Erythroblast (primary cell): ENCODE results near the gene CDKN2C.
"Not testable (repeated sequence)": the region's sequence is repeated elsewhere in the genome, so short reads cannot be mapped to it uniquely, and the experiment has no call there.

Source experiments
- DNase-seq, 2 experiments: peaks; one replicate each; lab custom pipeline; 2025; lab: John Stamatoyannopoulos, UW
- GATA1 ChIP-seq: IDR thresholded peaks from 2 replicates; pipeline ENCODE4 v1.6.1; 2011; ENCODE audit warnings: low read depth, mild to moderate bottlenecking, control low read depth, low read length, moderate library complexity
- POLR2A ChIP-seq: IDR thresholded peaks from 2 replicates; pipeline ENCODE4 v1.6.1; 2011; ENCODE audit warnings: mild to moderate bottlenecking, low read length

CDKN2C gene

DNA sequence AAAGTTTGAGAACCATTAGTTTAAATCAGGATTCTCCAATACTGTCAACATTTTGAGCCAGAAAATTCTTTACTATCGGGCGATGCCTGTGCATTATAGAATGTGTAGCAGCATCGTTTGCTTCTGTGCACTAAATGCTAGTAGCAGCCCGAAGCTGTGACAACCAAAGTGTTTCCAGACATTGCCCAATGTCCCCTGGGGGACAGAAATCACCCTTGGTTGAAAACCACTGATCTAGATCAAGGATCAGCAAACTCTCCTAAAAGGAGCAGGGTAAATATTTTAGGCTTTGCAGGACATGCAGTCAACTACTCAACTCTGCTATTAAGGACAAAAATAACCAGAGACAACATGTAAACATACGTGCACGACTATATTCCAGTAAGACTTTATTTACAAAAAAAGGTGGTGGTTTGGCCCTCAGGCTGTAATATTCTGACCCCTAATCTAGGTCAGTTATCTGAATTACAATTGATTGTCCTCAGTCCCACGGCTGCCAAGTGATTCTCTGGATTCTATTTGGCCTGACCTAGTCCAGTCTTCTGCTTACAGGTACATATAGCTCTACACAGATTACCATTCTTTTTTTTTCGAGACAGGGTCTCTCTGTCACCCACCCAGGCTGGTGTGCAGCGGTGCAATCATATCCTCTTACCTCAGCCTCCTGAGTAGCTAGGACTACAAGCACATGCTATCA is 20.6 kb upstream of the CDKN2C start:
- TF ChIP-seq POLR2A (no peak), GATA1 (no peak)
- DNase-seq = no peak

DNA sequence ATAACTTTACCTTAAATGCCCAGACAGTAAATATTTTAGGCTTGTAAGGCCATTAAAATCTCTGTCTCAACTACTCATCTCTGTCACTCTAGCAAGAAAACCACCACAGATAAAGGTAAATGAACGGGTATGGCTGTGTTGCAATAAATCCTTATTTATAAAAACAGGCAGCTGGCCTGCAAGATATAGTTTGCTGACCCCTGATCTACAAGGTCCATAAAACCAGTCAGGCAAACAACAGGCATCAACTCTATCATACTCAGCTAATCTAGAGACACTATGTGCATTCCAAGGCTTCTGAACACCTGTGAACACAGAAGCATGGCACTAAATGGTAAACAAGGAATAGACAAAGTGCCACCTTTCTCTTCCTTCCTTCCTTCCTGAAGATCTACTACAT is 19.6 kb upstream of the CDKN2C start:
- TF ChIP-seq GATA1 (no peak), POLR2A (no peak)
- peak in 1 of 2 experiments; percentile 7 for DNase-seq

DNA sequence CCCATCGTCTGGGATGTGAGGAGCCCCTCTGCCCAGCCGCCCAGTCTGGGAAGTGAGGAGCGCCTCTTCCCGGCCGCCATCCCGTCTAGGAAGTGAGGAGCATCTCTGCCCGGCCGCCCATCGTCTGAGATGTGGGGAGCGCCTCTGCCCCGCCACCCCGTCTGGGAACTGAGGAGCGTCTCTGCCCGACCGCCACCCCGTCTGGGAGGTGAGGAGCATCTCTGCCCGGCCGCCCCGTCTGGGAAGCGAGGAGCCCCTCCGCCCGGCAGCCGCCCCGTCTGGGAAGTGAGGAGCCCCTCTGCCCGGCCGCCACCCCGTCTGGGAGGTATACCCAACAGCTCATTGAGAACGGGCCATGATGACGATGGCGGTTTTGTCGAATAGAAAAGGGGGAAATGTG is 17.5 kb upstream of the CDKN2C start:
- DNase-seq = not testable (repeated sequence)

GRCh38 chr1:50955116-50955515 is 14.9 kb upstream of the CDKN2C start:
- TF ChIP-seq POLR2A (no peak), GATA1 (no peak)
- DNase-seq = no peak

- peak; percentile 63 to 71 for DNase-seq
Observed at GRCh38 chr1:50959303-50959912, 10.6 kb upstream of the CDKN2C start.

GRCh38 chr1:50959913-50960844 is 9.9 kb upstream of the CDKN2C start, which contains the start of gene FAF1:
Gene FAF1 (minus strand): TSS chr1:50960267. CDS start chr1:50959811, 456 bp downstream.
- TF ChIP-seq POLR2A (peak; percentile 99), GATA1 (no peak)
- DNase-seq = peak; percentile 99

More at GRCh38 chr1:50959303-50959912, 10.6 kb upstream of the CDKN2C start:
- TF ChIP-seq GATA1 = no peak
- TF ChIP-seq POLR2A = no peak

DNA sequence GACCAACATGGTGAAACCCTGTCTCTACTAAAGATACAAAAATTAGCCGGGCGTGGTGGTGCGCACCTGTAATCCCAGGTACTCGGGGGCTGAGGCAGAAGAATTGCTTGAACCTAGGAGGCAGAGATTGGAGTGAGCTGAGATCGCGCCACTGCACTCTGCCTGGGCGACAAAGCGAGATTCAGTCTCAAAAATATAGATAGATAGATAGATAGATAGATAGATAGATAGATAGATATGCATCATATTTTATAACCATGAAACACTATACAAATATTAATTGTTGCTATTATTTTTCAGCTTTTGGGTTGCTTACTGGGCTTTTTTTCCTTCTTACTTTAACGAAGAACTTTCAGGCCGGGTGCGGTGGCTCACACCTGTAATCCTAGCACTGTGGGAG is 5.2 kb upstream of the CDKN2C start:
- TF ChIP-seq POLR2A = no peak
- no peak for TF ChIP-seq GATA1

GRCh38 chr1:50966991-50967390 is 3.1 kb upstream of the CDKN2C start:
- peak; percentile 64 to 66 for DNase-seq
- TF ChIP-seq POLR2A = no peak
- no peak for TF ChIP-seq GATA1

More for the DNA sequence above, 5.2 kb upstream of the CDKN2C start:
- no peak for DNase-seq

DNA sequence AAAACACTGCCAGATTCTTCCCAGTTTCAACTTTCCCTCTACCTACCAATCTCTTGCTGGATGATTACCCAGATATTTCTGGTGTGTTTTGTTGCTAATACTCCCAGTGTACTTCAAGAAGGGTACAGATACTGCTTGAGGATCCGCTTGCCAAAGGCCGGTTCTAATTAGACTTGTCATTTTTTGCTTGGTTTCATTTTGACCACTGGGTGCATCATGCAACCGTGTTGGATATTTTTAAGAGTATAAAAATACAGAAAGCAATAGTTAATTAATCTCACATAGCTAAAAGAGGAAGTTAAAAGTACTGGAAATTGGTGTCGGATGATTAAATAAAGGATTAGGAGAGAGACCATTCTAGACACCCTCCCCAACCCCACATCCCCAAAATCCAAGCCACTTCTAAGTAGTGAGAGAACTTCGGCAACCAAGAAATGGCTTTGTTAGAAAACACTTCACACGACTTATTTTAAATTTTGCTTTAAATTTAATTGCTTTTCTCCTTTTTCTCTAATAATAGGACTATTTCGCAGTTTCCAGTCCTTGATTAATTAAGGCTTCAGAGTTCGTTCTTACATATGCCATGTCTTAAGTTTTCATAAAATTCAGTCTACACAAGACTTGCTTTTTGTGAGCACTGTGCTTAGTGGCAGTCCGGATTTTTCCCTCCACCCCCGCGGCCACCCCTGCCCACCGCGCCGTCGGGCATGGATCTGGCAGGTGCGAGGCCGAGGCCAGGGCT is 2.5 kb upstream of the CDKN2C start:
- TF ChIP-seq GATA1 (no peak), POLR2A (no peak)
- peak; percentile 55 to 59 for DNase-seq

GRCh38 chr1:50968158-50968820 is 1.8 kb upstream of the CDKN2C start:
- DNase-seq = peak; percentile 94 to 96
- TF ChIP-seq POLR2A (peak; percentile 81), GATA1 (no peak)

- TF ChIP-seq GATA1 (no peak), POLR2A (peak; percentile 86)
- peak; percentile 86 to 90 for DNase-seq
Observed at GRCh38 chr1:50968821-50969610, 1.0 kb upstream of the CDKN2C start.

DNA sequence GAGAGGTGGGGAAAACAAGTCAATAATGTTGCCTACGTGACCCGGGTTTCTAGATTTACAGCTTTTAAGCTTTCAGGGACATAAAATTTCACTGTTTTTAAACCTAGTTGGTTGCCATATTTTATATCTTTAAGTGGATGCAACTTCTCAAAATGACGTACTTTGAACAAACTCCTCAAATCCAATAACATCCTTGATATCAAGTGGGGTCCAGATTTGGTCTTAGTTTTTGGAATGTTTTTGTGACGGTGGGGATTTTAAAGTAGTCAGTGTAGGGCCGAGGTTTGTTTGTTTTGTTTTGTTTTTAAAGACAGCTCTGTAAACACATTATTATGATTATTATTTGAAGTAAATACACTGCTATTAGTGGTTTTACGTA is 453 bp downstream of the CDKN2C start:
- no peak for DNase-seq
- TF ChIP-seq POLR2A = no peak
